ENCODE data around the gene TMC2.
"Not testable (repeated sequence)": the region's sequence is repeated elsewhere in the genome, so short reads cannot be mapped to it uniquely, and the experiment has no call there.

Gene TMC2

GRCh38 chr20:2536560-2536986 lies at the start of gene TMC2:
TSS of gene TMC2 (plus strand) at chr20:2536573. CDS start at chr20:2536622, 49 bp downstream.
- no peak for DNase-seq (ENCODE audit: low spot score)

GRCh38 chr20:2502808-2503384 lies 33.5 kb upstream of the TMC2 start:
- not testable (repeated sequence) for DNase-seq (ENCODE audit: low spot score)

- not testable (repeated sequence) for DNase-seq (ENCODE audit: low spot score)
These were observed 31.6 kb upstream of the TMC2 start for GRCh38 chr20:2504803-2505202.

GRCh38 chr20:2506426-2506825 lies 29.9 kb upstream of the TMC2 start:
- DNase-seq (ENCODE audit: low spot score) = not testable (repeated sequence)

- no peak for DNase-seq (ENCODE audit: low spot score)
These were observed 28.9 kb upstream of the TMC2 start for GRCh38 chr20:2507464-2507863.

- no peak for DNase-seq (ENCODE audit: low spot score)
These were observed 28.3 kb upstream of the TMC2 start for GRCh38 chr20:2507875-2508630.

- peak; percentile 92 for DNase-seq (ENCODE audit: low spot score)
These were observed 27.5 kb upstream of the TMC2 start, which contains the start of gene ZNF343 for GRCh38 chr20:2508631-2509467. TSS of gene ZNF343 (minus strand) at chr20:2508915. CDS start at chr20:2493895, 15,020 bp downstream.

- no peak for DNase-seq (ENCODE audit: low spot score)
These were observed 26.9 kb upstream of the TMC2 start for GRCh38 chr20:2509468-2509781.

- DNase-seq (ENCODE audit: low spot score) = no peak
These were observed 26.6 kb upstream of the TMC2 start for GRCh38 chr20:2509794-2510193.

- no peak for DNase-seq (ENCODE audit: low spot score)
These were observed 21.2 kb upstream of the TMC2 start for GRCh38 chr20:2515203-2515602.

GRCh38 chr20:2516399-2516798 lies 20.0 kb upstream of the TMC2 start:
- no peak for DNase-seq (ENCODE audit: low spot score)

GRCh38 chr20:2518096-2518495 lies 18.3 kb upstream of the TMC2 start:
- no peak for DNase-seq (ENCODE audit: low spot score)

- DNase-seq (ENCODE audit: low spot score) = no peak
These were observed 17.8 kb upstream of the TMC2 start for GRCh38 chr20:2518558-2518957.

GRCh38 chr20:2519115-2519809 lies 17.1 kb upstream of the TMC2 start:
- DNase-seq (ENCODE audit: low spot score) = no peak

GRCh38 chr20:2520617-2521016 lies 15.8 kb upstream of the TMC2 start:
- DNase-seq (ENCODE audit: low spot score) = no peak

GRCh38 chr20:2521369-2522305 lies 14.7 kb upstream of the TMC2 start:
- no peak for DNase-seq (ENCODE audit: low spot score)

GRCh38 chr20:2522826-2523429 lies 13.4 kb upstream of the TMC2 start:
- DNase-seq (ENCODE audit: low spot score) = not testable (repeated sequence)

- peak; percentile 94 for DNase-seq (ENCODE audit: low spot score)
These were observed 12.3 kb upstream of the TMC2 start for GRCh38 chr20:2523919-2524708.

- peak; percentile 76 for DNase-seq (ENCODE audit: low spot score)
These were observed 11.5 kb upstream of the TMC2 start for GRCh38 chr20:2524709-2525506.
